DMS153 treated with DMSO at 0.1 percent for 48 hours (cell line): ENCODE results near the gene MRPL2.

ENCODE experiments used
- DNase-seq: peaks from one replicate; lab custom pipeline; 2025; ENCODE audit not compliant: unreplicated experiment; lab: John Stamatoyannopoulos, UW

Gene MRPL2

DNA sequence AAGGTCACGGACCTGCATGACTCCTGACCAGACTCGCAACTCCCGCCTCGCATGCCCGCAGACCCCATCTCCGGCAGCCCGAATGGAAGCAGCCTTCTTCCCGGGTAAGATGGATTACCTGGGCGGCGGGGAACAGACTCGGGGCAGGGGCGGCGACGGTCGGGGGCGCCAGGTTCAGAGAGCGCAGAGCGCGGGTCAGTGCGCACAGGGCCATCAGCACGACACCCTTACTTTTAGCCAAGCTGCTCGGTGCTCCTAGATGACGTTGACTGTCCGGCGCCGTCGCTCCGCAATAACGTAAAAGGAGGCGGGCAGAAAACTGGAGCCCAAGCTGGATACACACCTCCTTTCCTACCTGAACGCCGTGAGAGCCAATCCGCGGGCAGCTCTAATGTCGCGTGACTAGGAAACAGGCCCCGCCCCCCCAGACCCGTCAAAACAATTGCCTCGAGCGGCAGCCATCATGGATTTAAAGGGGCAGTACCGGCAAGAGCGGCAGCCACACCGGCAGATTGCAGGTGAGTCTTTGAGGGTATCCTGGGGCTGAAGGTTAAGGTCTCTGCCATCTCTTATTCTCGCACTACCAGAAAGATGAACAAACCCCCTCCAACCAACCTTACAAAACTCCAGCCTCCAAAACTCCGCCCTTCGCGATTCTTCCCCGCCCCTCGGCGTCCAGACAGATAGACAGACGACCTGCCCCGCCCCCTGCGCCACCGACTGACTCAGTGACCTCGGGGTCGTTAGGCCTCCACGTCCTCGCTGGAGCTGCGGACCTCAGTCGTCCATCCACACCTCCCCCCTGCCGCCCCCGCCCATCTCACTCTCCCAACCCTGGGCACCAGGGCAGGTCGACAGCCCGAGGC lies at the start of gene MRPL2, which contains the start of gene KLC4:
MRPL2 (minus strand) TSS at position 267 of the 866 bp plus-strand sequence; CDS start at position 214, 53 bp downstream.
KLC4 (plus strand) TSS at position 464 of the 866 bp plus-strand sequence. CDS start 1,705 bp downstream, outside the sequence.
- DNase-seq: peak; percentile 94

DNA sequence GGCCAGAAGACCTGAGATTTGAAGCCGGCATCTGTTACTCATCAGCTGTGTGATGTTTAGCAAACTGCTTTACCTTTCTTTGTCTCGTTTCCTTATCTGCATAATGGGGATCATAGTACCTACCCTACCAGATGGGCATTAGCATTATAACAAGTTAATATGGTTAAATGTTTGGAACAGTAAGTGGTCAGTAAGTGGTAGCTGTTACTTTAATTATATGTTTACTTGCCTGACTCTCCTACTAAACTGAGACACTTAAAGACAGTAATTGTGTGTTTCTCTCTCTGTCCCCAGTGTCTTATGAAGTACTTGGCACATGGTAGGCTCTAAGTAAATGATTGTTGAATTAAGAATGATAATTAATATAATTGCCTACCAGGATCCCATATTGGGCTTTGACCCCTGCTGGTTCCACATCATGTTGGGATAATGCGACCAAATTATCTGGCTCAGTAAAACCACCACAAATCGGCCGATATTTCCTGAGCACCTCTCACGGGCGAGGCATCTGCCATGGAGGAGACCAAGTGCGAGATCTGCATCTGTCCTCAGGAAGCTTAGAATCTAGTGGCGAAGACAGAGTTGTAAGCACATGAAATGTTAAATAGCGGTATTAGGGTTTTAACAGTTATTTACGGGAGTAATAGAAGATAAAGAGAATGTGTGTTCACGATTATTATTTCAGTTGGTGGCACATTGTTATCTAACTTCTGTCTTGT lies 48.3 kb upstream of the MRPL2 start:
- DNase-seq: no peak

DNA sequence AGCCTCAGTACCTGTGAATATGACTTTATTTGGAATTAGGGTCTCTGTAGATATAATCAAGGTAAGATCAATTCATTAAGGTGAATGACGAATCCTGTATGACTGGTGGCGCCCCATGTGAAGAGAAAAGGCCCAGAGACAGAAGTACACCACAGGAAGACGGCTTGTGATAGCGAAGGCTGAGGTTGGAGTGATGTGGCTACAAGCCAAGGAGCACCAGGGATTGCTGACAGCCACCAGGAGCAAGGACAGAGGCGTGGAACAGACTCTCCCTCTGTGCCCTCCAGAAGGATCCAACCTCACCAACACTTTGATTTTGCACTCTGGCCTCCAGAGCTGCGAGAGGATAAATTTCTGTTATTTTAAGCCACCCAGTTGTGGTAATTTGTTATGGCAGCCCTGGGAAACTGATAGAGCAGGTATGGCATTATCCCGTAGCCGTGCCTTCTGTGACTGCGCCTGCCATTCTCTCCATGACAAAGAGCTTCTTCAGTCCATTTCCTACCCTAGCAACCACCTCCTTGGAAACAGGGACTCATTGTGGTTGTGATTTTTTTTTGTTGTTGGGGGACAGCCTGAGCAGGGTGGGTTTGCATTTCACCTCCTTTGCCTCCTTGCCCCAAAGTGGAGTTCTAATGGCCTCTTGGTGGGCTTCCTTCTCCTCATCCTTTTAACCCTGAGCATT lies 46.4 kb upstream of the MRPL2 start:
- DNase-seq: no peak

DNA sequence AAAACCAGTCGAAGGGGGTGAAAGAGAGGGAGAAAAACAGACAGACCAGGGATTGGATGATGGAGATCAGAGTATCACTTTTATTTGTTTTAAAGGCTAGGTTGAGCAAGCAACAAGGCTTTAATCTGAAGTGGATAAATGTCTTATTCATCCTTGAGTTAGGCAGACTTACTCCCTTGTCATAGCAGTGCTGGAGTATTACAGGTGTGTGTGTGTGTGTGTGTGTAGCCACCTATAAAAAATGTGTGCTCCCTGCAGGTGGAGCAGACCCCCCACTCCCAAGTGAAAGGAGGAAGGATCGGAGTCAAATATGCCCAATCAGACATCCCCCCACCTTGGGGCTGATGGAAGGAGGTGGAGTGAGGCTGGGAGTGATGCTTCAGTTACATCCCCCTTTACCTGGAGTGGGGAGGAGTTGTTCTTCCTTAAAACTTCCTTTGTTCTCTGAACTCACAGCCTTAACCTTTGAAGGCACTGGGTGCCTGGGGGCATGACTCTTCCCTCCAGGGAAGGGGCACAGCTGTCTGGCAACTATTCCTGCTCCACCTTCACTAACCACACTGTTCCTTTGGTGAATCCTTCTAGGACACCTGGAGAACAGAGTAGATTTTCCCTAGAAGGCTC lies 44.1 kb upstream of the MRPL2 start:
- DNase-seq: no peak

DNA sequence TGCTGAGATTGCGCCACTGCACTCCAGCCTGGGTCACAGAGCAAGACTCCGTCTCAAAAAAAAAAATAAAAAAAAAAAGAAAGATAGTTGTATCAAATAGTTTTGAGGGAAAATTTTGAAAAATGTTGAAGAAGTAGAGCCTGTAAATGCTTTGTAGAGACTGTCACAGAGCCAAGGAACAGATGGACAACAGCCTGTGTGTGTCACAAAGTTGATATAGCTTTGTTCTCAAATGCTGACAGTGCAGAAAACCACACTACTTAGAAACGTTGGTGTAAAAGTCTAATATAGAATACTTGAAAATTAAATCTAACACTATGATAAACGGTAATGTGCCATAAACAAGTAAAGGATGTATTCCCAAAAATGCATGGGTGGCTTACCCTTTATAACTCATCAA lies 42.3 kb upstream of the MRPL2 start:
- no peak for DNase-seq

DNA sequence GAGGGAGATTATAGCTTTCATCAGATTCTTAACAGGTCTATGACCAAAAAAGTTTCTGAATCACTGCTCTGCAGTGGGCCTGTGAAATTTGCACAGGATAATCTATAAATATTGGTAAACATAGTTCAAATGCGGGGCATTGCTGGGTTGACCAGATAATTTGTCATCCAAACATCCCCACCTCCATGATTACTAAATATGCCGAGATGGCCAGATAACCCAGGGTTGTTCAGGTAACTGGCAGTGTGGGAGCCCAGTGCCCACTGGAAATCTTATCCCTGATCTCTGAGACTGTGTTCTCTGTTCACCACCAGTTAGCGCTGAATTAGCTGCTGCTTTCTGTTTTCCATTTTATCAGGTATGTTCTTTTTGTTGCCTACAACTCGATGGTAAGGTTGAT lies 38.3 kb upstream of the MRPL2 start:
- no peak for DNase-seq

DNA sequence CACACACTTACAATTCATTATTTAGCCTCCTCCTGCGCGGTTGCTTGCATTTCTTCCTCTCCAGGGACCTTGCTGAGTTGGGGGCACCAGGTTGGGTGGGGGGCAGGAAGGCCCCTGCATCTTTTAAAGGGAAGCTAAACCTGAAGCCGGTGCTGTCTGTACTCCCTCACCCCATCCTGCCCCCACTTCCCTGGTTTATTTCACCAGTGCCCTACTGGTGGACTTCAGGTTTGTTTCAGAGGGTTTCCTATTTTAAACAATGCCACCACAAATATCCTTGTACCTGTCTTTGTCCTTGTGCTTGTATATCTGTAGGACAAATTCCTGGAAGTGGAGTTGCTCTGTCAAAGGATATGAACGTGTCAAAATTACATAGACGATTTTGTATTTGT lies 37.9 kb upstream of the MRPL2 start:
- no peak for DNase-seq

DNA sequence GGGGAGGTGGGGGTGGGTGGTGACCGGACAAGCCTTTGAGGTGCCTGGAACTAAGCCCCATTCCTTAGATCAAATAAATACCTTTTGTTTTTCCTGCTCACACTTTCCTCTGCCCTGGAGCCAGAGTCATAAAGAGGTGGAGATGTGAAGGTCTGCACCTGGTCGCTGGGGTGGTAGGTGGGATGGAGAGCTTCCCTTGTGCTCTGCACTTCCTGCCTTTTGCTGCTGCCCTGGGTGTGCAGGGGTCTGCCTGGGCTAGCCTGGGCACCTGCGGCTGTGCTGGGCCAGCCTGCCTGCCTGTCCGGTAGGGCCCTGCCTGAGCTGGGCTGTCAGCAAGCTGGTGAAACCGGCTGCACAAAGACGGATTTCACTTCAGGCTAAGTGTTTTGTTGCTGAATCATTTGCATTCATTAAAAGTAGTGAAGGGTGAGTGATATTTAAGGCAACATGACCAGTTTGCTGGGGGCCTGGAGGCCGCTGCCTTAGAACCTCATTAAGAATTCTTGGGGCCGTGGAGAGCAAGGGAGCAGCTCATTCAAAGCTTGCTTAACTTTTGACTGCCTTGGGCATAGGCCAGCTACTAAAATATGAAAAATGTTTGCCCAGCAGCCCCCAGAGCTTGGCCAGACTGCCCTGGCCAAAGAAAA lies 37.3 kb upstream of the MRPL2 start:
- no peak for DNase-seq

DNA sequence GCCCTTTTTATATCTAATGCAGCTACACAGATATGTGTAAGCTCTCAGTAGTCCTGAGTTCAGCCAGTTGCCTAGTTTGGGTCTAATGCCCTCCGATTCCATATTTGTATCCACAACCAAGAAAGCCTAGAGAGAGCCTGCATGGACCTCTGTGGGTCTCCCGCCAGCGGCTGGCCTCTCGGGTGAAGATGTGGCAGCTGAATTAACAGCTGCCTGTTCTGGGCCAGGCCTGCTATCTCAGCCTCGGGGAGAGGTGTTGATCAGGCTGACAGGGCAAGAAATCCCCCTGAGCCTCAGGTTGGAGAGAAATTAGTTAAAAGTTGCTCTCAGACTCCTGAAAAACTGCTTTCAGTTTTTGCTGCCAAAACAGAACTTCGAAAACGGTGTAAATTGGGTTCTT lies 36.7 kb upstream of the MRPL2 start:
- DNase-seq: no peak

DNA sequence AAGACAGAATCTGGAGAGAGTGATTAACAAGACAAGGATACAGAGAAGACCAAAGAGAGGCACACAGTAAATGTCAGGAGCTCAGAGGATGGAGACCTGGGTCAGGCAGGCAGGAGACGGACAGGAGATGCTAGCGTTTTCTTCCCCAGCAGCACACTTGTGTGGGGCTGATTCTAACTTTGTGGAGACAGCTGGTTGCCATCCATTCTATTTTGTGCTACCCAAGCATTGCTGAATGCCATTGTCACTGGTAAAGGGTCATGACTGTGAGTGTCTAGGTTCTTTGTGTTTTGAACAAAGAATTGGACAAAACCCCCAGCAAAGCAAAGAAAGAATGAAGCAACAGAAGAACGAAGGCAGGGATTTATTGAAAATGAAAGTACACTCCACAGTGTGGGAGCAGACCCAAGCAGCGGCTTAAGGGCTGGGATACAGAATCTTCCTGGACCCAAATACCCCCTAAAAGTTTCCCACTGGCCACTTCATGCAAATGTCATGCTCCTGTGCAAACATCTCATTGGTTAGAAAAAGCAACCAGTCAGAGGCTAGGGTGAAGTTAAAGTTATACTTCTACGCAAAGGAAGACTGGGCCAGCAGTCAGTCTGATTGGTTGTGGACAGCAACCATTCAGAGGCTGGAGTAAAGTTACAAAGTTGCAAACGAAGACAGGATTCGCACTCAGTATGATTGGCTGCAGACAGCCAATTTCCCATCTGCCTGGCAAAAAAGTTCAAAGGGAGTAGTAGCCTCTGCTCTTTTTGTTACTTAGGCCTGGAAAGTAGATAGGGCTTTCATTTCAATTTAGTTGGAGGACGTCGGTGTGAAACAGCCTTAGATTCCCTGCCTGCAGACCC lies 34.4 kb upstream of the MRPL2 start:
- DNase-seq: no peak

DNA sequence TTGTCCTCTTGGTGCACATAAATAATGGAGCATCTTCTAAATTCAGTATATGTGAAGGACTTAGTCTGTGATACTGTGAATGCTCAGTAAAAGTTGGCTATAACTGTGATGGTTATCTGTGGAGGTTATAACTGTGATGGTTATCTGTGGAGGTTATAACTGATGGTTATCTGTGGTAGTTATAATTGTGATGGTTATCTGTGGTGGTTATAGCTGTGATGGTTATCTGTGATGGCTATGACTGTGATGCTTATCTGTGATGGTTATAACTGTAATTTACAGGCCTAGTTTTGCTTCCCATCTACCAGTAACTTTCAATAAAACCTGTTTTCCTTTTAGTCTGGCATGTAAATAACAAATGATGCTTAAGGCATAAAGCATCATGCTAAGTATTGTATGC lies 33.4 kb upstream of the MRPL2 start:
- DNase-seq: no peak

DNA sequence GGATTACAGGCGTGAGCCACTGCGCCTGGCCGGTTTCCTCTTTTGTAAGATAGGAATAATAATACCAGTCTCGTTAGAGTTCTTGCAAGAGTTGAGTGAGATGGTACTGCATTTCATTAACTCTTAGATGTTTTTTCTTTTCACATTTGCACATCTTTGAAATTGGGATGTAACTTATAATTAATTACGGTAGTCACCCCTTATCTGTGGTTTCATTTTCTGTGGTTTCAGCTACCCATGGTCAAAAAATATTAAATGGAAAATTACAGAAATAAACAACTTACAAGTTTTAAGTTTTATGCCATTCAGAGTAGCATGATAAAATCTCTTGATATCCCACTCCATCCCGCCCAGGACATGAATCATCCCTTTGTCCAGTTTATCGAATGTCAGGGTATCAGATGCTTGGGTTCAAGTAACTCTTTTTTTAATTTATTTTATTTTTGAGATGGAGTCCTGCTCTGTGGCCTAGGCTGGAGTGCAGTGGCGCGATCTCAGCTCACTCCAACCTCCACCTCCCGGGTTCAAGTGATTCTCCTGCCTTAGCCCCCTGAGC lies 32.3 kb upstream of the MRPL2 start:
- DNase-seq: no peak

DNA sequence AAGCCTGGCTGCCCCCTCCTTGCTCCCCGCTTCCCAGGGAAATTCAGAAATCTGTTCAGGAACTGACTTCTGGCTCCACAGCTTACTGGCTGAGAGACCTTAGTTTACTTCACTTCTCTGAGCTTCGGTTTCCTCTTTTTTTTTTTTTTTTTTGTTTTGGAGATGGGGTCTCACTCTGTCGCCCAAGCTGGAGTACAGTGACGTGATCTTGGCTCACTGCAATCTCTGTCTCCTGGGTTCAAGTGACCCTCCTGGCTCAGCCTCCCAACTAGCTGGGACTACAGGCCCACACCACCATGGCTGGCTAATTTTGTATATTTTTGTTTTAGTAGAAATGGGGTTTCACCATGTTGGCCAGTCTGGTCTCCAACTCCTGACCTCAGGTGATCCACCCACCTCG lies 31.8 kb upstream of the MRPL2 start:
- no peak for DNase-seq

DNA sequence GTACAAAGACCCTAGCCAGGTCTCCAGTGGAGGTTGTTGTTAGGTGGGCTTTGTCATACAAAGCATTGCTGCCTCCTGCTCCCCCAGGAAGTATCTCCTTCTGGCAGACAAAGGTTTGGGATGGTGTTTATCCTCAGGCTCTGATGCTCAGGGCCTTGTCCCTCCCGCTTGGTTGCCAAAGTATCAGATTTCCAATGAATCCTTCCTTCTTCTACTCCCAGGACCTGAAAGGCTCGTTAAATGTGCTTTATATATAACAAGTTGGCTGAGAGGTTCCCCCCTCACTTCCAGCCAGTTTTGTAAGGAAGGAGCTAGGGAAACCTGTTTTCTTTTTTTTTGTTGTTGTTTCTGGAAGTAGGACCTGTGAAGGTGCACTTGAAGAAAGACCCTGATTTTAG lies 31.3 kb upstream of the MRPL2 start:
- DNase-seq: peak; percentile 12

DNA sequence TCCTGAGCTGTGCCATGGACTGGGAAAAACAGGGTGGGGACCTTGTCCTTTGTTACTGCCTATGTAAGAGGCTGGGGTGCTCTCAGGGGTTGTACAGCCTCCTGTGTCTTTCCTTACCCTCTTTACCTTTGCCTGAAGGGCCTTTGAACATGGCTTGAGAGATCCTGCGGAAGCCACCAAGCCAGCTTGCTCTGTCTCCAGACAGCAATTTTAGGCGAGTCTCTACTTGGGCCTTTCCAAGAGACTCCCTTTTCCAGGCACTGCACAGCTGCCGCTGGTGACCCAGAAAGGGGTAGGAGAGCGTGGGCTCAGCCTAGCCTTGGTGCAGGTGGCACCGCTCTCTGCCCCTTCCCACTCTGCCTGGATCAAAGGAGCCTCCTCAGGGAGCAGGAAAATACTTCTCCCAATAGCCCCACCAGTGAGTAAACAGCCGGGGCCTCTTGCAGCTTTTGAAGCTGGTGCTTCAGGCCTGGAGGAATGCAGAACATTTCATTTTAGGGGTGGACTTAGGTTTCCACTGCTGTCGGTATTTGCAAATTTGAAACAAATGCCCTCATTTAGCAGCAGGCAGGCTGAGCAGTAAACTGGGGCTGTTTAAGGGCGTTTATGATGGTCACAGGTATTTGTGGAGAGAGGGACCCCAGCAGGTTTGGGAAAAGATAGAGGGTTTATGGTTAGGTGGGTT lies 30.8 kb upstream of the MRPL2 start:
- no peak for DNase-seq

DNA sequence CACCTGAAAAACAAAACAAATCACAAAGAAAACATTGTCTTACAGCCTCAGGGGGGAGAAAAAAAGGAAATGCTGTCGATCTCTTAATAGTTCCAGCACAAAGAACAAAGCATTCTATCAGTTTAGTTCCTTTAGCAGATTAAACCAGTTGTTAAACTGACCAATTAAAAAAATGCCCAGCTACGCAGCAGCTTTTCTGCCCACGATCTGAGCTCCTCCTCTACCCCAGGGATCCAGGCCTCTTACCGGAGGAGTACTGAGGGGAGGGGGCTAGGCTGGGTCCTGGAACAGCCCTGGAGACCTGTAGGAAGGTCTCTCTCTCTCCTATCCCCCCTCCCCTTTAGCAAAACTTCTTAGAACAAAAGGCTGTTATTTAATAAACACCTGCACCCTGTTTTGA lies 30.2 kb upstream of the MRPL2 start:
- DNase-seq: no peak

DNA sequence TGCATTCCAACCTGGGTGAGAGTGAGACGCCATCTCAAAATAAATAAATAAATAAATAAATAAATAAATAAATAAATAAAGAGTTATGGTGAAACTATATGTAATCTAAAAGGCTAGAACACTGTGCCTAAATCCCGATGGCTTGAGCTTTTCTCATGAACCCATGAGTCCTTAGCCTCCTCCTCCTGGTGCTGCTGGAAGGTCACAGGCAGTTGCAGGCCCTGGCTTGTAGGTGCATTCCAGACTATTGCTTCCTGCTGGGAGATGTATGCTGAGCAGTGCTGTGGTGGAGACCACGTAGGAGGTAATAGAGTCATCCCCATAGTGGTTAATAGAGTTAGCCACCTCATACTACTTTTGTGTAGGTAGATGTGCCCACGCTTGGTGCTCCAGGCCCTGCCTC lies 29.4 kb upstream of the MRPL2 start:
- DNase-seq: no peak

DNA sequence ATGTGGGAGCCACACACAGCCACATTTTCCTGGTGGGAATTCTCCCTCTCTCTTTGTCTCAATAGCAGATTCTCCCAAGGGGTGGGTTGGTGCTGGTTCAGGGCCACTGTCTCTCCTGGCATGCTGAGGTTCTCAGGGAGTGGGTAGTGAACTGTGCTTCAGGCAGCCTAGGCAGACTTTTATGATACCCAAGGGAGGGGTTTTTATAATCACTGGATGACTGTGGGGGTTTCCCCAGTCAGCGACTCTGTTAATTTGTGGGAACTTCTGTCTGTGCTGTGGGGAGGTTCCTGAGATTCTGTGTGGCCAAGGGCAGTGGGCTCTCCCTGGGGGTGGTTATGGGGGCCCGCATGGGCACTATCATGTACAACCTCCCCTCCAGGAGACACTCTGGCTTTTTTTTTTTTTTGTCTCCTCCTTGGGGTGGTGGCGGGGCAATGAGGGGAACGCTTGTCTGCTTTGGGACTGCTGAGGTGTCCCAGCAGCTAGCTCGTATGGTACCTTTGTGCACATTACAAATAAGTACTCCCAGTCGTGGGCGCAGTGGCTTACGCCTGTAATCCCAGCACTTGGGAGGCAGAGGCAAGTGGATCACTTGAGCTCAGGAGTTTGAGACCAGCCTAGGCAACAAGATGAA lies 26.9 kb upstream of the MRPL2 start:
- no peak for DNase-seq
